DOHH2 (cell line): Measurements from ENCODE around the gene PLAAT2.

Experiments
- CTCF ChIP-seq: fragments of 200-600 bp; sonication (generic); IDR thresholded peaks from one replicate; pipeline ENCODE4 v1.5.1; 2014; ENCODE audit warnings: antibody characterized with exemption, mild to moderate bottlenecking, low read depth, low read length; ENCODE audit not compliant: poor library complexity, severe bottlenecking
- EZH2phosphoT487 ChIP-seq: fragments of 200-600 bp; sonication (generic); IDR thresholded peaks from 2 replicates; pipeline ENCODE4 v1.6.1; 2017; ENCODE audit warnings: borderline replicate concordance, mild to moderate bottlenecking, antibody characterized with exemption, low read length, moderate library complexity, mixed read lengths

DNA sequence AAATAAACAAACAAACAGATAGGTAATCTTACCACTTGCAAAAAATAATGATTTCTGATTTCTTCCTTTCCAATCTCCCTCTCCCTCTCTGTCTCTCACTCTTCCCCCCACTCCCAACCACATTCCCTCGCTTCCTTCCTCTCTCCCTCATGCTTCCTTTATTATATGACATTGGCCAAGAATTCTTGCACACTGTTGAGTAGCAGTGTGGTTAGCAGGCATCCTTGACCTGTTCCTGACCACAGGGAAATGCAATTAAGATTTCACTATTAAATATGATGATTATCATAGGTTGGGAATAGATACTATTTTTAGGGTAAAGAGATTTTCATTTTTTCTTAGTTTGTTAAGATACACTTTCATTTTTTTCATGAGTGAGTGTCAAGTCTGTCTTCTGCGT is 41.3 kb downstream of the PLAAT2 start:
- no peak for TF ChIP-seq EZH2phosphoT487
- no peak for TF ChIP-seq CTCF
